Measurements from ENCODE around the gene OTUD7B. TPM values are rescaled to one million over a fixed set of nuclear protein-coding genes. Genes with fewer than 3 reads are reported as not detected.
A peak's percentile ranks its signal among the peaks of the same experiment; 100 is the strongest.

Gene OTUD7B
- total and polyA plus RNA-seq, 9 of the 15 experiments (the other 6 are each of a cell fraction or from before 2014, with no cell fraction given), result 0.96 to 18.8 (median 7.4) TPM

- TF ChIP-seq ATF3 (IDR thresholded peaks at IDR 0.05) (peak; percentile 87), ATF3 (CRISPR knock-in tag; conservative IDR thresholded peaks at IDR 0.05) (no peak), MEIS2 (IDR thresholded peaks at IDR 0.05; ENCODE audit: partially characterized antibody) (no peak), ZNF41 (CRISPR knock-in tag; conservative IDR thresholded peaks at IDR 0.05) (no peak), RHOXF2B (CRISPR knock-in tag; conservative IDR thresholded peaks at IDR 0.05) (no peak), NFE2L1 (tag; IDR thresholded peaks at IDR 0.05; ENCODE audit: borderline replicate concordance, low read depth) (no peak), SMAD4 (CRISPR knock-in tag; conservative IDR thresholded peaks at IDR 0.05) (no peak), ADNP (tag; IDR thresholded peaks at IDR 0.05) (no peak), FOXJ2 (tag; IDR thresholded peaks at IDR 0.05) (no peak), SNIP1 (IDR thresholded peaks at IDR 0.05; ENCODE audit: low read depth) (no peak), CTCFL (IDR thresholded peaks at IDR 0.05; ENCODE audit: borderline replicate concordance, insufficient read depth, low read depth, low read length, poor library complexity, severe bottlenecking) (no peak), IRF1 (CRISPR knock-in tag; IDR thresholded peaks at IDR 0.05; ENCODE audit: borderline replicate concordance) (no peak), SAFB2 (IDR thresholded peaks at IDR 0.05; ENCODE audit: borderline replicate concordance, low read depth, low read length, severe bottlenecking) (no peak), ZBTB5 (IDR thresholded peaks at IDR 0.05) (no peak), HIVEP1 (CRISPR knock-in tag; IDR thresholded peaks at IDR 0.05) (no peak), TRIM24 (IDR thresholded peaks at IDR 0.05) (0 out of 4 replicates have a peak, but pooled peaks of 1 of the 2 experiments have one; percentile 26), NELFE (IDR thresholded peaks at IDR 0.05; ENCODE audit: insufficient read depth, insufficient read length) (no peak), NCOA1 (IDR thresholded peaks at IDR 0.05; ENCODE audit: low read depth) (no peak), JUND (IDR thresholded peaks at IDR 0.05; ENCODE audit: borderline replicate concordance, low read depth, low read length) (peak; percentile 84), JUND (tag; IDR thresholded peaks at IDR 0.05; ENCODE audit: borderline replicate concordance, low read depth, low read length) (peak; percentile 63), L3MBTL2 (IDR thresholded peaks at IDR 0.05) (peak; percentile 29; the same call in 1 of the 2 replicates), TEAD2 (tag; IDR thresholded peaks at IDR 0.05) (no peak), RNF2 (IDR thresholded peaks at IDR 0.05) (no peak), SMARCA4 (IDR thresholded peaks at IDR 0.05) (peak; percentile 57), EHMT2 (IDR thresholded peaks at IDR 0.05) (peak; percentile 31; the same call in 1 of the 2 replicates), CHD1 (IDR thresholded peaks at IDR 0.05; ENCODE audit: low read length) (no peak), ZNF354B (CRISPR knock-in tag; IDR thresholded peaks at IDR 0.05) (no peak)
Observed at GRCh38 chr1:150006881-150007421, 3.6 kb downstream of the OTUD7B start (continued).

Data from K562 (cell line).